ENCODE results near the gene TFF3.

- TF ChIP-seq CTCF (conservative IDR thresholded peaks at IDR 0.05; ENCODE audit: low read depth, low read length) (no peak), POLR2A (IDR thresholded peaks at IDR 0.05; ENCODE audit: low read depth, low read length) (no peak), CEBPB (IDR thresholded peaks at IDR 0.05; ENCODE audit: low read depth, low read length) (no peak), BHLHE40 (IDR thresholded peaks at IDR 0.05; ENCODE audit: low read depth, low read length) (no peak), MXI1 (IDR thresholded peaks at IDR 0.05; ENCODE audit: borderline replicate concordance, low read depth, low read length) (no peak), USF2 (IDR thresholded peaks at IDR 0.05; ENCODE audit: low read depth, low read length) (no peak)
Measured at GRCh38 chr21:42363312-42363711, 48.1 kb upstream of the TFF3 start.
